NCI-H1694 treated with DMSO at 0.1 percent for 48 hours (cell line): ENCODE data around the gene SRRM5.
"Not testable (repeated sequence)": the region's sequence is repeated elsewhere in the genome, so short reads cannot be mapped to it uniquely, and the experiment has no call there.

Experiments
- DNase-seq: peaks from one replicate; lab custom pipeline; 2025; lab: John Stamatoyannopoulos, UW

Gene SRRM5, protein sequence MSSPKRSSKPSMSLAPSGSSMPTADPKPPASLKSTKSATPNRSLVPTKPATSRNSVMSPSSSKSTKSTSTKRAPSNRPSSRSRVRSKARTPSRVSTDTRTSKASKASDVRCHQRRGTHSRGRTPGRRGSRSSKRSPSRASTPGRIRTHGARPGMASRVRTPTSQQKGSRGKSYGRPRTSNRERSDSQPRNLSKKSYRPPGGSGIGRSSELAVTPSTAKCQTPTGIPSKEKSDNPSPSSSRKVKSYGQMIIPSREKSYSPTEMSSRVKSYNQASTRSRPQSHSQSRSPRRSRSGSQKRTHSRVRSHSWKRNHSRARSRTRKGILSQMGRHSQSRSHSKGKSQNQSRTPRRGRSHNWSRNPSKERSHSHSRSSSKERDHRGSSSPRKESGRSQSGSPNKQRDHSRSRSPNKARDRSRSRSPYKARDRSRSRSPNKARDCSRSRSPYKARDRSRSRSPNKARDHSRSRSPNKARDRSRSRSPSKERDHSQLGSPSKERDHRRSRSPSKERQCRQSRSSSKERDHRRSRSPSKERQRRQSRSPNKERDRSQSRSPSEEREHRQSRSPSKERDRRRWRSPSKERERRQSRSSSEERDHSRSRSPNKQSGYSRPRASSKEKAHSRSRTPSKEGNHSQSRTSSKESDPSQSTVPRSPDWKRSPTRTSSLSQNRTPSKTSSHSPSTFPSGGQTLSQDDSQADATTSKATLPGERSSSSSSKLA

DNA sequence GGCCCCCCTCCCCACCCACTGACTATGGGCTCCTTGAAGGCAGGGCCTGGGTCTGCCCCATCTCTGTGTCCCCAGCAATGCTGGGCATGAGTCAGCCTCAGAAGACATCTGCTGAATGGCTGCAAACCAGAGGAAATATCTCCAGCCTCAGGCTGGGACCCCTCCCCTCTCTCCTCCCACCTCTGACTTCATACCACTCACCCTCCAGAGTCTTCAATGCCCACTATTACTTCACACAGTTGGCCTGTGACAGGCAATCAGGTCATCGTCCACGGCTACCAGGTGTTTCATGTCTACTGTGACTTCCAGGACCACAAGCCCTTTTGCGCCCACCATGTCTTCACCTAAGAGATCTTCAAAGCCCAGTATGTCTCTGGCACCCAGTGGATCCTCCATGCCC lies at the start of gene SRRM5:
SRRM5 (plus strand) TSS at position 301 of the 400 bp plus-strand sequence; CDS start at position 335, 34 bp downstream.
- DNase-seq: no peak

DNA sequence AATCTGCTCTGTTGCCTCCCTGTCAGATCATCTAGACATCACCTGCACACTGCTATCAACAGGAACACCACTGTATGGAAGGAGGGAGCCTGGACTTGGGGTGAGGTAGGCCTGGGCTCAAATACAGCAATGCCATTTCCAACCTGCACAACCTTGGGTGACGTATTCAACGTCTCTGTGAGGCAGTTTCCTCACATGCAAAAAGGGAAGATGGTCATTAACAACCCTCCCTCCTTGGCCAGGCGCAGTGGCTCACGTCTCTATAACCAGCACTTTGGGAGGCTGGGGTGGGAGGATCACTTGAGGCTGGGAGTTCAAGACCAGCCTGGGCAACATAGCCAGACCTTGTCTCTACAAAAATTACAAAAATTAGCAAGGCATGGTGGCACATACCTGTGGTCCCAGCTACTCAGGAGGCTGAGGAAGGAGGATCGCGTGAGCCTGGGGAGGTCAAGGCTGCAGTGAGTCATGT lies 49.6 kb upstream of the SRRM5 start:
- no peak for DNase-seq

DNA sequence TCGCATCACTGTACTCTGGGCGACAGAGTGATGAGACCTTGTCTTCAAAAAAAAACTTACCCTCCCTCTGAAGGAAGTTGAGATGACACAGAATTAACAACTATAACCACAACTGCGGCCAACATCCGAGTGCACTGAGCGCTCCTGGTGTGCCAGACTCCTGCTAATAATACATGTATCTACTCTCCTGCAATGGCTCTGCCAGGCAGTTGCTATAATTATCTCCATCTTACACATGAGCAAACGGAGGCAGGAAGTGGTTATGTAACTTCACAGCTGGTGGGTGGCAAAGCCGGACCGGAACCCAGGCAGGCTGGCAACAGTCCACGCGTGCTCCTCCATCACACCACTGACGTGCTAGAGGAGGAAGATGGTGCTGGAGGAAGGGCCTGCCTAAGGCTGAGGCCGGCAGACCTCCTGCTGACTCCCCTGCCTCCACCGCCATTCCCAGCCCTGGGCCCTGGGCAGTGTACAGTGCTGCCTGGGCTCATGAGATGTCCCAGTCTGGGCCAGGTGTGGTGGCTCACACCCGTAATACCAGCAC lies 49.1 kb upstream of the SRRM5 start:
- peak; percentile 60 for DNase-seq

DNA sequence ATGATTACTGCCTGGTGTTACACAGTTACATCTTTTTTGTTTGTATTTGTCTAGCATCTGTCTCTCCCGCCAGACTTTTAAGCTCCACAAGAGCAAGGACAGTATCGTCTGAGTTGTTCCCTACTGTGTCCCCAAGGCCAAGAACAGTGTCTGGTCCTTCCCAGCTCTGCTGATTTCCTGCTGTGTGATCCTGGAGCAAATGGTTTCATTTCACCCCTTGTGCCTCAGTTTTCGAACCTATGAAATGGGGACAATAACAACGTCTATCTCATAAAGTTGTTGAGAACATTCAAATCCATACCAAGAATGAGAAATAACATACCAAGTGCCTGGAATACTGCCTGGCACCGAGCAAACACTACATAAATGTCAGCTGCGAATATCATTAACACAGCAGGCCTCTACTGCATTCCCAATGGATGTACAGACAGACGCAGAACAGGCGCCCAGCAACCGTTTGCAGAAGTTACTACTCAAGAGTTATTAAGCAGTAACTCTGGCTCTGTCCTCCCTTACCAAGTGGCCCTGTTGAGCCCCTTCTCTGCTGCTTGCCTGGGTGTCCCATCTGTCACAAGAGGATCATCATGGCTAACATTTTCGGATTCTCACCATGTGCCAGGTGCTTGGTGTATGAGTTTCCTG lies 48.0 kb upstream of the SRRM5 start:
- no peak for DNase-seq

DNA sequence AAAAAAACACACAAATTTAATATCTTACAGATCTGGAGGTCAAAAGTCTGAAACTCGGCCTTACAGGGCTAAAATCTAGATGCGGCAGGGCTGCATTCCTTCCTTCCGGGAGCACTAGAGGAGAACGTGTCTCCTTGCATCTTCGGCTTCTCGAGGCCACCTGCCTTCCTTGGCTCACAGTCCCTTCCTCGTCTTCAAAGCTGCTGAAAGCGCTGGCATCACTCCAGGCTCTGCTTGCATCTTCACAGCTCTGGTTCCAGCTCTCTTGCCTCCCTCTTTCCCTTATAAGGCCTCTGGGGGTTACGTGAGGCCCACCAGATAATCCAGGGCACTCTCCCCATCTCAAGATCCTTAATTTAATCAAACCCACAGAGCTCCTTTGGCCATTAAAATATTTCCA lies 47.1 kb upstream of the SRRM5 start:
- DNase-seq: no peak

DNA sequence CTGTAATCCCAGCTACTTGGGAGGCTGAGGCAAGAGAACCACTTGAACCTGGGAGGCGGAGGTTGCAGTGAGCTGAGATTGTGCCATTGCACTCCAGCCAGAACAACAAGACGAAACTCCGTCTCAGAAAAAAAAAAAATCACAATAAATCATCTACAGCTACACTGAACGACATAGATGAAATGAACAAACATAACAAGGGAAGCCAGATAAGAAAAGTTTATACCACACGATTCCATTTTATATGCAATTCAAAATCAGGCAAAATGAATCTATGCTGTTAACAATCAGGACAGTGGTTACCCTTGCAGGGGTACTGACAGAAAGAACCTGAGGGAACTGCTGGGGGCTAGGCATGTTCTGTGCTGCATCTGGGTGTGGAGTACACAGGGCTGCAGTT lies 42.2 kb upstream of the SRRM5 start:
- no peak for DNase-seq

DNA sequence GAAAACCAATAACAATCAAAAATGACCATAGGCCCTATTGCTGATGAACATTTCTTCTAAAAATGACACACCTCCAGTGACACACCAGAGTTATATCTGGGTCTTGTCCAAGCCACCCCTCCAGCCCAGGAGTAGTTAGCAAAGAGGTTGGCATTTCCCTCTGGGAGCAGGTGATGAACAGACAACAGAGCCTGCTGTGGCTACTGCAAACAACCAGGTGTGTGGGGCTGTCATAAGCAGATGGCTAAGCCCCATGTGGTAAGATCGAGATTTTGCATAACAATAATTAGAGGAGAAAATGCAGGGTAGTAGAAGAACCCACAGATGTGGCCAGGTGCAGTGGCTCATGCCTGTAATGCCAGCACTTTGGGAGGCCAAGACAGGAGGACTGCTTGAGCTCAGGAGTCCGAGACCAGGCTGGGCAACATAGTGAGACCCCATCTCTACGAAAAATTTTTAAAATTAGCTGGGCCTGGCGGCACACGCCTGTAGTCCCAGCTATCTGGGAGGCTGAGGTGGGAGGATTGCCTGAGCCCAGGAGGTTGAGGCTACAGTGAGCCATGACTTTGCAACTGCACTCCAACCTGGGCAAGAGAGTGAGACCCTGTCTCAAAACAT lies 41.6 kb upstream of the SRRM5 start:
- DNase-seq: no peak

DNA sequence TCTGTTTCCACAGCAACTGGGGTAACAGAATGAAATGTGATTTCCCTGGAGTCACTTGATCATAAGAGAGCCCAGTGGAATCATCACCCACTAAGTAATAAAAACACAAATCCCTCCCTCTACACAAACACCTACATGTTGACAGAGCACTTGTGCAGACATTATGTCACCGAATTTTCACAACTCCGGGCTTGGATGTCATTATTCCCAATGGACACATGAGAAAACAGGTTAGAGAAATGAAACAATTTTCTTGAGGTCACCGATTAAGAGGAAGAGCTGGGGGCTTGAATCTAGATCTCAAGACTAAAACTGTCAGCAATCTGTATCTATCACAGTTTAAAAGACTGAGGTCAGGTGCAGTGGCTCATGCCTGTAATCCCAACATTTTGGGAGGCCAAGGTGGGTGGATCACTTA lies 39.7 kb upstream of the SRRM5 start:
- no peak for DNase-seq

DNA sequence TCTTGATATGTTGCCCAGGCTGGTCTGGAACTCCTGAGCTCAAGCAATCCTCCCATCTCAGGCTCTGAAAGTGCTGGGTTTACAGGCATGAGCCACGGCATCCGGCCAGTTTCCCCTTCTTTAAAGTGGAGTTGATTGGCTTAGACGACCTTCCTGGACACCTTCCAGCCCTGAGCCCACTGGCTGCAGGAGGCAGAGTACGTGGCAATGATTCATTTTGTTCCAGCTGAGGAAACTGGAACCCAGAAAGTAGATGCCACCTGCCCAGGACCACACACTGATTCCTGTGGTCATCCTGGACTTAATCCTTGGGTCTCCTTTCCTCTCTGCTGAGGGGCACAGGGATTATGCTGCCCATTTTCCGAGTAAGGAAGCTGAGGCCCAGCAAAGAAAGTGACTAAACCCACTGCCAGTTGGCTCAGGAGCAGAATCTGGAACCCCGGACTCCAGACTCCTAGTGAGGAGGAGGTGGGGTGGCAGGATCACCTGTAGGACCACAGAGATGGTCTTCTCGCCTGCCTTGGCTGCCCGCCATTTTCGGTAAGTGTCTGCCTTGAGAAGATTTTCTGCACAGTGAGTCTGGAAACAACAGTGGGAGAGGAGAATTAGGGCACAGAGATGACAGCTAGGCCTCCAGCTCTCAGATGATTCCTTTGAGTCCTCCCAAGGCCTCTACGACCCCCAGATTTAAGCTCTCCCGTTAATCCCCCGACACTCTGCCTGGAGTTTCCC lies 37.3 kb upstream of the SRRM5 start:
- no peak for DNase-seq

DNA sequence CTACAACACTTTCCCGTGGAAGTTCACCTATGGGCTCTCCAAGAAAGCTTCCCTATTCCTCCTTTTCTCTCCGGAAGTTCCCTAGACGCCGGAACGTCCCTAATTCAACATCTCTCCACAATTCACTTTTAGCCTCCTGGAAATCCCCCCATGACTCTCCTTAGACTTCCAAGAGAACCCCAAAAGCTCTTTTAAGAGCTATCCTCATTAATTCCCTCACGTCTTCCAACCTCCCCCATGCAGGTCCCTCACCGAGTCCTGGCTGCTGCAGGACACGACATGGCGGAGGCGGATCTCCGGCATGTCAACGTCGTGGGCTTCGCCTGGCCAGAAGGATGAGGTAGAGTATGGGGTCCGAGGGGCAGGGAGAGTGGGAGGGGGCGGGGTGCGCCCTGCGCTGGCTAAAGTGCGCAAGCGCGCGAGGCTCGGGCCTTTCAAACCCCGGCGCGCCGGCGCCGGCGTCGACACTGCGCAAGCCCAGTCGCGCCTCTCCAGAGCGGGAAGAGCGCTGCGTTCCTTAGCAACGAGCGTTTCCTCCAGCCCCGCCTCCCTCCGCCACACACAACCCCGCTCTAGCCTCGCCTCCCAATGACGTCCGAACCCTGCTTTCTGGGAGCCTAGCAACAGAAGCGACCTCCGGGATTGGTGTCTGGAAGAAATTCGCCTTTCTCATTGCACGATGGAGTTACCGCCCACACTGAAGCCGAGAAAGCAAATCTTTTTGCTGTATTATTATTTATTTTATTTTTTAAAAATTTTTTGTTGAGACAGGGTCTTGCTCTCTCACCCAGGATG lies 36.5 kb upstream of the SRRM5 start, which contains the start of the genes PINLYP and XRCC1:
PINLYP (plus strand) TSS at position 646 of the 795 bp plus-strand sequence. CDS start 1,391 bp downstream, outside the sequence.
XRCC1 (minus strand) TSS at position 372 of the 795 bp plus-strand sequence; CDS start at position 303, 69 bp downstream.
- DNase-seq: peak; percentile 96

DNA sequence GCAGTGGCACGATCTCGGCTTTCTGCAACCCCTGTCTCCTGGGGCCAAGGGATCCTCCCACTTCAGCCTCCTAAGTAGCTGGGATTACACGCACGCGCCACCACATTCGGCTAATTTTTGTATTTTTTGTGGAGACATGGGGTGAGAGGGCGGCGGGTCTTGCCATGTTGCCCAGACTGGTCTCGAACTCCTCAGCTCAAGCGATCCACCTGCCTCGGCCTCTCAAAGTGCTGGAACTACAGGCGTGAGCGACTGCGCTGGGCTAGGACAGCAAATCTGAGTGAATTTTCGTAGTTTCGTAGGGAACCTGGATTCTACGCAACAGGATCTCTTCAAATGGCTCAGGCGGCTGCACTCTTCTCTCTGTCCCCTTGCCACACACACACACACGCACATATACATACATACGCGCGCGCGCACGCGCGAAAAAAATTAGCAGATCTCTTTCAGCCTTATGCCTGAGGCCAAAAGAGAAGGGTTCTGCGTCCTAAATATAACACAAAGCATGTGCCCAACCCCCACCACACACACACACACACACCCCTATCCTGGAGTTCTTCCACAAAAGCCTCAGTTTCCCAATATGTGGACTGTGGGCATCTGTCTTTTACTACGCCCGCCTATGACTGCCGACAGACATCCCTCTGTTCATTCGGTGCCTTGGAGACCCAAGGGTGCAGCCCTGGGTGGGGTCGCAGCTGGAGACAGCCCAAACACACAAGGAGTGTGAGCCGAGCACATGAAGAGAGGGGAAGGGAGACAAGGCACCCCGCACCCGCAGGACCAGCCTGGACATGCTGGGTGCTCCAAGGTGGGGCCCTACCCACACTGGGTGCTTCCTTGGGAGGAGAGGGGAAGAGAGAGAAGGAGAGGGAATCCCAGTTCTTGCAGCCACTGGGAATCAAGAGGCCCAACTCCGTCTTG lies 35.7 kb upstream of the SRRM5 start:
- no peak for DNase-seq

DNA sequence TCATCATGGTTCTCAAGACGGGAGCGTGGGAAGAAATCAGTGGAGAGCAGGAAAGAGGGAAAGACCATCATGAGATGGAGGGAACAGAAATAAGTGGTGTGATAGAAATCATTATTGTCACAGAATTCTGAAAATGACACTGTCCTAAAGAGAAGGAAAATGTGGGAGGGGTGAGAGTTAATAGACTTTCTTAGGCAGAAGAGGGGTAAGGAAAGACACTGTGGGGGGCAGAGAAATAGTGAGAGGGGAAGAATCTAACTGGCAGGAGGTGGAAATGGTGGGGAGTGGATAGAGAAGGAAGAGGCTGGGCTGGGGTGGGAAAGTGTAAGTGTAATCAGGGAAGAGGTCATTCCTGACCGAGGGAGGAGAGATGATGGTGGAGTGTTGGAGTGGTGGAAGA lies 33.1 kb upstream of the SRRM5 start:
- no peak for DNase-seq

DNA sequence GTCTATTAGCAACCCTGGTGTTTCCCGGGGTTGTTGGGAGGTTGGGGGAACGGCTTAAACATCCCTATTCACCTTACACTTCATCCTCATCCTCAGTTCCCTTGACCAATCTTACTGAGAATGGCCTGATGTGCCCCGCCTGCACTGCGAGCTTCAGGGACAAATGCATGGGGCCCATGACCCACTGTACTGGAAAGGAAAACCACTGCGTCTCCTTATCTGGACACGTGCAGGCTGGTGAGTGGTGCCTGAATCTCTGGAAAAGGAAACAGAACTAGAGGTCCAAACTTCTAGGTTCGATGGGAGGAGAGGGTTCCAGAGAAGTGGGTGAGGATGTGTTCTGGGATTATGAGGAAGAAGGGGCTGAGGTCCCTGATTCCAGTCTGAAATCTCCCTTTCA lies 30.4 kb upstream of the SRRM5 start:
- no peak for DNase-seq

DNA sequence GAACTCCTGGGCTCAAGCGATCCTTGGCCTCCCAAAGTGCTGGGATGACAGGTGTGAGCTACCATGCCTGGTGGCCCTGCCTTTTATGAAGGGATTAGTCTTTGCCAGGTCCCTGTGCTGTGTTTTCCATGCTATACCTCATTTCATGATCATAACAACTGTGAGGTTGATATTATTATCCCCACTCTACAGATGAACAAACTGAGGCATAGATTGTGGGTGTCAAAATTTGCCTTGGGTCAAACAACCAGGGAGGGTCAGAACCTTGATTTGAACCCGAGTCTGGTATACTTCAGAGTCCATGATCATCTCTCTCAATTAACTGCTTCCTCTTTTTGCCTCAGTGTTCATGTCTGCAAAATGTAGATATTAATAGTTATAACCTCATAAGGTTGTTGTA lies 29.4 kb upstream of the SRRM5 start:
- no peak for DNase-seq

DNA sequence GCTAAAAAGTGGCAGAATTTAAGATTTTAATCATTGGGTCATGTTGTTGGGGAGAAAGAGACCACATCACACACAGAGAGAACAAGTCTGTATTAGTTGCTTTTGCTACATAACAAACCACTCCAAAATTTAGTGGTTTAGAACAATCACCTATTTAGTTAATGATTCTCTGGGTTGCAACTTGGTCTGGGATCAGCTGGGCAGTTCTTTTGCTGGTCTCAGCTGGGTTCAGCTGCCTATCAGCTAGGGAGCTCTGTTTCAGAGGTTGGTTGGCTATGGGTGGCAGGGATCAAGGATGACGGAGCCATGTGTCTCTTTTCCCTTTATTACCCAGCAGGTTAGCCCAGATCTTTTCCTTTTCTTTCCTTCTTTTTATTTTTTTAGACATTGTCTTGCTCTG lies 27.4 kb upstream of the SRRM5 start:
- no peak for DNase-seq

DNA sequence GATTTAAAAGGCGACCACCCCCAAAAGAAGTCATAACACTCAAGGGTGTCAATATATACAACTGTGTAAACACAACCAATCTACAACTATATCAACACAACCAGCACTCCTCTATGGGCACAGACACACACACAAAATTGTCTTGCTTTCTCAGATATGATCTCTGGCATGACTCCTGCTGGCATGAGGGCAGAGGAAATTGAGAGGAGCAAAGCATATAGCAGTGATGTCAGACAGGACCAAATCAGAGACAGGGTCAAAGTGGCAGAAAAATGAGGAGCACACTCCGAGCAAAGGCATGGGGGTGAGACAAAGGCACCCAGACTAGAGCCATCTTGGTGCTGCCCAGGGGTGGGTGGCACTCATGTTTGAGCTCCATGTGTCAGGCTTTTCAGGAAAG lies 25.5 kb upstream of the SRRM5 start:
- DNase-seq: no peak

DNA sequence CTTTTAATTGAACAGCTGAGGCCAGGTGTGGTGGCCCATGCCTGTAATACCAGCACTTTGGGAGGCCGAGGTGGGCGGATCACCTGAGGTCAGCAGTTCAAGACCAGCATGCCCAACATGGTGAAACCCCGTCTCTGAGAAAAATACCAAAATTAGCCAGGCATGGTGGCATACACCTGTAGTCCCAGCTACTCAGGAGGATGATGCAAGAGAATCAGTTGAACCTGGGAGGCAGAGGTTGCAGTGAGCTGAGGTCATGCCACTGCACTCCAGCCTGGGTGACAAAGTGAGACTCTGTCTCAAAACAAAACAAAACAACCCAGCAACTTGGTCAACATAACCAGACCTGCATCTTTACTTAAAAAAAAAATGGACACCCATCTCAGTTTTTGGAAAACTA lies 24.9 kb upstream of the SRRM5 start:
- DNase-seq: not testable (repeated sequence)

DNA sequence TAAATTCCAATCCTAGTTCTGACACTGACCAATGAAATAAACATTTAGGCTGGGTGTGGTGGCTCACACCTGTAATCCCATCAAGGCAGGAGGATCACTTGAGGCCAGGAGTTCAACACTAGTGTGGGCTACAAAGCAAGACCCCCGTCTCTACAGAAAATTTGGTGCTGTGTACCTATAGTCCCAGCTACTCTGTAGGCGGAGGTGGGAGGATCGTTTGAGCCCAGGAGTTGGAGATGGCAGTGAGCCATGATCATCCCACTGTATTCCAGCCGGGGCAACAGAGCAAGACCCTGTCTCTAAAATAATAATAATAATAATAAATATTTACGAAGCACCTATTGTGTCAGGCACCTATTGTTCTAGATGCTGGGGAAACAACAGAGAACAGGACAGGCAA lies 22.6 kb upstream of the SRRM5 start:
- DNase-seq: no peak

DNA sequence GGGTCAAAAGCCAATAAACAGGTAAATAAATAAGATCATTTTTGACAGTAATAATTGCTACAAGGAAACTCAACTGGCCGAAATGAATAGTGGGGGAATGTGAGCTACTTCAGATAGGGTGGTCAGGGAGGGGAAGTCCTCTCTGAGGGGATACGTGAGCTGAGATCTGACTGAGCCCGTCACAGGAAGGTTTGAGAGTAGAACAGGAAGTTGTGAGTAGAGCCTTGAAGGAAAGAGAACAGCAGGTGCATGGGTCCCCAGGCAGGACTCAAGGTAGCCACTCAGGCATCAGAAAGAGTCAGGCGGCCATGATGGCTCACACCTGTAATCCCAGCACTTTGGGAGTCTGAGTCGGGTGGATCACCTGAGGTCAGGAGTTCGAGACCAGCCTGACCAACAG lies 22.2 kb upstream of the SRRM5 start:
- DNase-seq: no peak
